ENCODE results near the gene TASP1. TPM values are rescaled to one million over a fixed set of nuclear protein-coding genes. Genes with fewer than 3 reads are reported as not detected.

Gene TASP1
- total RNA-seq, 4 donors from 2014 or later = 7.7 to 20.0 (median 8.7) TPM

DNA sequence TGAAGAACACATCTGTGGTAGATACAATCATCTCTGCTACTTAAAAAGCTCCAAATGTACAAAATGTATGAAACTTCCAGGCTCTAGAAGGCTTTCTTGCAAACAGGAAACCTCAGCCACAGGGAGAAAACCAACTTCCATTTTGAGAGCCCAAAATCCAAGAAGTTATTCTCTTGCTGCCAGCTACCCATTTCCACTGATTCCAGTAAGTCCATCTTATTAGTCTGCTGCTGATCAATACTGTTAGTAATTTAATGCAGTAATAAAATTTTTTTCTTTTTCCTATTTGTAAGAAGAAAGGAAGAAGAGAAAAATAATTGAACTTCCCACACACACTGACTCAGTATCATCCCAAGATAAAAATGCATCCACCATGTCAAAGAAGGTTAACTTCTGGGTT, 169.5 kb downstream of the TASP1 start:
- H3K36me3 ChIP-seq = no peaks in the 10 kb centered on the region
- no peaks in the 10 kb centered on the region for H3K4me1 ChIP-seq
- intact Hi-C loops (cut with DNase I) = no loop called here
- H3K9me3 ChIP-seq = no peaks in the 10 kb centered on the region
- DNase-seq = no peak
- no peak for TF ChIP-seq POLR2A (IDR thresholded peaks at IDR 0.05)
- TF ChIP-seq, protein P1, sequence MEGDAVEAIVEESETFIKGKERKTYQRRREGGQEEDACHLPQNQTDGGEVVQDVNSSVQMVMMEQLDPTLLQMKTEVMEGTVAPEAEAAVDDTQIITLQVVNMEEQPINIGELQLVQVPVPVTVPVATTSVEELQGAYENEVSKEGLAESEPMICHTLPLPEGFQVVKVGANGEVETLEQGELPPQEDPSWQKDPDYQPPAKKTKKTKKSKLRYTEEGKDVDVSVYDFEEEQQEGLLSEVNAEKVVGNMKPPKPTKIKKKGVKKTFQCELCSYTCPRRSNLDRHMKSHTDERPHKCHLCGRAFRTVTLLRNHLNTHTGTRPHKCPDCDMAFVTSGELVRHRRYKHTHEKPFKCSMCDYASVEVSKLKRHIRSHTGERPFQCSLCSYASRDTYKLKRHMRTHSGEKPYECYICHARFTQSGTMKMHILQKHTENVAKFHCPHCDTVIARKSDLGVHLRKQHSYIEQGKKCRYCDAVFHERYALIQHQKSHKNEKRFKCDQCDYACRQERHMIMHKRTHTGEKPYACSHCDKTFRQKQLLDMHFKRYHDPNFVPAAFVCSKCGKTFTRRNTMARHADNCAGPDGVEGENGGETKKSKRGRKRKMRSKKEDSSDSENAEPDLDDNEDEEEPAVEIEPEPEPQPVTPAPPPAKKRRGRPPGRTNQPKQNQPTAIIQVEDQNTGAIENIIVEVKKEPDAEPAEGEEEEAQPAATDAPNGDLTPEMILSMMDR (IDR thresholded peaks at IDR 0.05) = no peak
- H3K4me3 ChIP-seq = no peak overlapping the region
- no peaks in the 10 kb centered on the region for H3K27me3 ChIP-seq
- no peak overlapping the region for H3K27ac ChIP-seq

DNA sequence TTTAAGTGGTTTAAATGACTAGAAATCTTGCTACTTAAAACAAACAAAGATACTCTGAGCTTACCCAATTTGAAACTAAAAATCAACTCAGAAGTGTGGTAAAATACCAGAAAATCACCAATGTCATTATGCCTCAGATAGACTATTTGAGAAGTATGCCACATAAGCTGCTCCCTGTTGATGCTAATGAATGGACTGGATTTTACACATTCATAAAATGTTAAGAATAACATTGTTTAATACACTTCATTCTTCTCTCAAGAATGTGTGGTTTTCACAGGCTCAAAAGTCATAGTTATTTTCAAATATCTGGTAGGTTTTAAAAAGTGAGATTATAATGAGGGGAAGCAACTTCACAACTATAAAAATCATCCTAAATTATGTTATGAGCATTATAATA, 170.6 kb downstream of the TASP1 start:
- DNase-seq = no peak
- TF ChIP-seq, protein P1 (IDR thresholded peaks at IDR 0.05) = no peak
- TF ChIP-seq POLR2A (IDR thresholded peaks at IDR 0.05) = no peak
- Histone ChIP-seq H3K27me3 (no peaks in the 10 kb centered on the region), H3K4me3 (no peak overlapping the region), H3K36me3 (no peaks in the 10 kb centered on the region), H3K9me3 (no peaks in the 10 kb centered on the region), H3K4me1 (no peaks in the 10 kb centered on the region), H3K27ac (no peak overlapping the region)
- intact Hi-C loops (cut with DNase I) = no loop called here

DNA sequence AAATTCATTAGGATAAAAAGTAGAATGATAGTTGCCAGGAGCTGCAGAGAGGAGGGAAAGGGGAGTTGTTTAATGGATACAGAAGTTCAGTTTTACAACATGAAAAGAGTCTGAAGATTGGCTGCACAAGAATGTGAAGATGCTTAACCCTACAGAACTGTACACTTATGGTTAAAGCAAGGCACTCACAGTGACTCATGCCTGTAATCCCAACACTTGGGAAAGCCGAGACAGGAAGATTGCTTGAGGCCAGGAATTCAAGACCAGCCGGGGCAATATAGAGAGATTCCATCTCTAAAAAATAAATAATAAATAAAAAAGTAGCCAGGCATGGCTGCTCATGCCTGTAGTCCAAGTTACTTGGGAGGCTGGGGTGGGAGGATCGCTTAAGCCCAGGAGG, 174.0 kb downstream of the TASP1 start:
- H3K9me3 ChIP-seq = no peaks in the 10 kb centered on the region
- TF ChIP-seq POLR2A (IDR thresholded peaks at IDR 0.05) = no peak
- TF ChIP-seq, protein P1 (IDR thresholded peaks at IDR 0.05) = no peak
- H3K27me3 ChIP-seq = no peaks in the 10 kb centered on the region
- WGBS, 2 donors = 63 to 86% methylated on average over 3 of the region's 3 CpGs
- no peaks in the 10 kb centered on the region for H3K4me1 ChIP-seq
- DNase-seq = no peak
- H3K27ac ChIP-seq = no peak overlapping the region
- no peak overlapping the region for H3K4me3 ChIP-seq
- H3K36me3 ChIP-seq = no peaks in the 10 kb centered on the region
- intact Hi-C loops (cut with DNase I) = no loop called here

DNA sequence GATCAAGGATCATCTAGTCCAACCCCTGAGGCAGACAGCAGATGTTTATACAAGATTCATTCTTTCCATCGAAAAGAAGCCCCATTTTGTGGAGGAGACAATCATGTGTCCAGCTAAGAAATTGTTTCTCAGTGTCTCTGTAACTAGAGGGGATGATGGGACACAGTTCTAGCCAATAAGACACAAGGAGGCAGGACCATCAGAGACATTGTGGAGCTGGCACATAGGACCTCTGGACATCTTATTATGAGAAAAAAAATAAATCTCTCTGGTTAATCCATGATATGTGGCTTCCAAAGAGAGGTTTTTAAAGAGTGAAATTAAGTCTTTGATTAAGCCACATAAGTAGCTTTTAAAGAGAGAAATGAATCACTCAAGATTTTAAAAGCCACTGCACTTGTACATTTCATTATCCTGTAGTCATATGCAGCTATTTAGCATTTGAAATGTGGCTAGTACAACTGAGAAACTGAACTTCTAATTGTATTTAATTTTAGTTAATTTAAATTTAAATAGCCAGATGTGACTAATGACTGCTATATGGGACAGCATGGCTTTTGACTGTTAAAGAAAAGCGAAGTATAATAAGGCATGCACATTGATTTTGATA, 176.8 kb downstream of the TASP1 start:
- TF ChIP-seq, protein P1 (IDR thresholded peaks at IDR 0.05) = no peak
- TF ChIP-seq POLR2A (IDR thresholded peaks at IDR 0.05) = no peak
- intact Hi-C loops (cut with DNase I) = no loop called here
- no peaks in the 10 kb centered on the region for H3K36me3 ChIP-seq
- no peaks in the 10 kb centered on the region for H3K9me3 ChIP-seq
- no peaks in the 10 kb centered on the region for H3K27me3 ChIP-seq
- no peak for DNase-seq
- WGBS, 2 donors = 81 to 94% methylated on average over 2 of the region's 2 CpGs
- no peaks in the 10 kb centered on the region for H3K4me1 ChIP-seq
- H3K4me3 ChIP-seq = no peak overlapping the region
- H3K27ac ChIP-seq = no peak overlapping the region

DNA sequence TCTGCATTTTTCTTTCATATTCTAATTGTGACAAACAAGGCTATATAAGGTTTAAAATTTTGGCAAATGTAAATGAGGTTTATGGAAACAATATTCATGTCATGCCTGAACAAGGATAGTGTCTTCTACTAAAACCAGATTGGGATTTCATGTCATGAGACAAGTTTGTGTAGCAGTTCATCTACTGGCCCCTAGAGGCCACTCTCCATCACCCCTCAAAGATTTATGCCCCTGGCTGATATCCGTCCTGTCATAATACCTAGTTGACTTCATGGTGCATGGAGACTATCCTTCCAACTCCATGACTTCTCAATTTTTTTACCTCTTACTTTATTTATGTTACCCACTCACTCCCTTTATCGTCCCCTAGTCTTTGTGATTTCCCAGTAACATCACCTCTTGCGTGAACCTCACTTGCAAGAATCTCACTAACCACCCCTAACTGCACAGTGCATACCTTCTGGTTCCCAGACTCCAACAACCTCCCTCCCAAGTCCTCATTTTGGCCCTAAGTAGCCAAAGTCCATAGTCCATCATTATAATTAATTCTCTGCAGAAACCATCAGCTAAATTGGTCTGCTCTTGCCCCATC, 179.8 kb downstream of the TASP1 start:
- intact Hi-C loops (cut with DNase I) = no loop called here
- WGBS, 2 donors = 75 to 81% methylated on average over 3 of the region's 3 CpGs
- H3K9me3 ChIP-seq = no peaks in the 10 kb centered on the region
- no peak overlapping the region for H3K4me3 ChIP-seq
- H3K4me1 ChIP-seq = no peaks in the 10 kb centered on the region
- TF ChIP-seq, protein P1 (IDR thresholded peaks at IDR 0.05) = peak; percentile 18 to 73 (median 52)
- no peak for TF ChIP-seq POLR2A (IDR thresholded peaks at IDR 0.05)
- no peak for DNase-seq
- no peaks in the 10 kb centered on the region for H3K36me3 ChIP-seq
- H3K27ac ChIP-seq = no peak overlapping the region
- no peaks in the 10 kb centered on the region for H3K27me3 ChIP-seq
